Measurements from ENCODE around the gene LPIN3. TPM values are rescaled to one million over a fixed set of nuclear protein-coding genes. Genes with fewer than 3 reads are reported as not detected.

Gene LPIN3
- total RNA-seq, 4 donors from 2014 or later = 7.6 to 19.8 (median 10.7) TPM

GRCh38 chr20:41350408-41350962 is 9.9 kb downstream of the LPIN3 start:
- H3K4me1 ChIP-seq = no peaks in the 10 kb centered on the region
- DNase-seq (ENCODE audit: extremely low spot score) = no peak
- no peak overlapping the region for H3K27ac ChIP-seq (replicated peaks in 1 of 4)
- intact Hi-C loops (cut with DNase I) = no loop called here
- 82% methylated on average over 7 of the region's 7 CpGs for WGBS
- H3K36me3 ChIP-seq = peaks cover 3 to 84% (median 48%) of the 10 kb centered on the region in 4 donors
- no peaks in the 10 kb centered on the region for H3K9me3 ChIP-seq
- H3K4me3 ChIP-seq = no peak overlapping the region
- no peak for TF ChIP-seq EP300 (IDR thresholded peaks at IDR 0.05)
- TF ChIP-seq POLR2AphosphoS5 (IDR thresholded peaks at IDR 0.05) = no peak
- no peak for TF ChIP-seq CTCF (IDR thresholded peaks at IDR 0.05)
- no peak for TF ChIP-seq POLR2A (IDR thresholded peaks at IDR 0.05; ENCODE audit: low read depth)
- H3K27me3 ChIP-seq = no peaks in the 10 kb centered on the region

GRCh38 chr20:41352106-41352505 is 11.5 kb downstream of the LPIN3 start:
- TF ChIP-seq POLR2A (IDR thresholded peaks at IDR 0.05; ENCODE audit: low read depth) = no peak
- TF ChIP-seq CTCF (IDR thresholded peaks at IDR 0.05) = no peak
- intact Hi-C loops (cut with DNase I) = no loop called here
- Histone ChIP-seq H3K27me3 (no peaks in the 10 kb centered on the region), H3K9me3 (no peaks in the 10 kb centered on the region), H3K36me3 (peaks cover 6 to 83% (median 55%) of the 10 kb centered on the region in 4 donors), H3K4me1 (no peaks in the 10 kb centered on the region), H3K27ac (replicated peaks in 1 of 4) (no peak overlapping the region), H3K4me3 (no peak overlapping the region)
- DNase-seq (ENCODE audit: extremely low spot score) = no peak
- no CpG with 5 or more reads among the region's 4 CpGs for WGBS

- H3K27ac ChIP-seq (replicated peaks in 1 of 4) = no peak overlapping the region
- DNase-seq (ENCODE audit: extremely low spot score) = no peak
- H3K36me3 ChIP-seq = peaks cover 6 to 83% (median 58%) of the 10 kb centered on the region in 4 donors
- H3K27me3 ChIP-seq = no peaks in the 10 kb centered on the region
- intact Hi-C loops (cut with DNase I) = no loop called here
- H3K4me3 ChIP-seq = no peak overlapping the region
- 94% methylated on average over 5 of the region's 5 CpGs for WGBS
- TF ChIP-seq CTCF (IDR thresholded peaks at IDR 0.05) (no peak), POLR2A (IDR thresholded peaks at IDR 0.05; ENCODE audit: low read depth) (no peak), POLR2AphosphoS5 (IDR thresholded peaks at IDR 0.05) (no peak), EP300 (IDR thresholded peaks at IDR 0.05) (no peak)
- H3K9me3 ChIP-seq = no peaks in the 10 kb centered on the region
- no peaks in the 10 kb centered on the region for H3K4me1 ChIP-seq
These were observed 12.0 kb downstream of the LPIN3 start for GRCh38 chr20:41352666-41353065.

- Histone ChIP-seq H3K4me1 (no peaks in the 10 kb centered on the region), H3K9me3 (no peaks in the 10 kb centered on the region), H3K27me3 (no peaks in the 10 kb centered on the region), H3K36me3 (peaks cover 6 to 83% (median 63%) of the 10 kb centered on the region in 4 donors), H3K27ac (replicated peaks in 1 of 4) (no peak overlapping the region), H3K4me3 (no peak overlapping the region)
- no peak for DNase-seq (ENCODE audit: extremely low spot score)
- TF ChIP-seq EP300 (IDR thresholded peaks at IDR 0.05) = no peak
- no peak for TF ChIP-seq CTCF (IDR thresholded peaks at IDR 0.05)
- no peak for TF ChIP-seq POLR2AphosphoS5 (IDR thresholded peaks at IDR 0.05)
- intact Hi-C loops (cut with DNase I) = no loop called here
These were observed 12.9 kb downstream of the LPIN3 start for GRCh38 chr20:41353530-41353929.

- no peak for TF ChIP-seq CTCF (IDR thresholded peaks at IDR 0.05)
- TF ChIP-seq POLR2A (IDR thresholded peaks at IDR 0.05; ENCODE audit: low read depth) = no peak
- TF ChIP-seq POLR2AphosphoS5 (IDR thresholded peaks at IDR 0.05) = no peak
- no peak for TF ChIP-seq EP300 (IDR thresholded peaks at IDR 0.05)
- 91% methylated on average over 3 of the region's 3 CpGs for WGBS
- H3K9me3 ChIP-seq = no peaks in the 10 kb centered on the region
- no peak overlapping the region for H3K4me3 ChIP-seq
- DNase-seq (ENCODE audit: extremely low spot score) = no peak
- H3K27me3 ChIP-seq = no peaks in the 10 kb centered on the region
- intact Hi-C loops (cut with DNase I) = no loop called here
- peaks cover 3 to 69% (median 54%) of the 10 kb centered on the region in 4 donors for H3K36me3 ChIP-seq
- H3K4me1 ChIP-seq = peaks cover 0 to 5% (median 0%) of the 10 kb centered on the region in 4 donors
- no peak overlapping the region for H3K27ac ChIP-seq (replicated peaks in 1 of 4)
These were observed 14.6 kb downstream of the LPIN3 start for GRCh38 chr20:41355192-41355591.
